Measurements from ENCODE around the gene PTPN13. TPM values are rescaled to one million over a fixed set of nuclear protein-coding genes. Genes with fewer than 3 reads are reported as not detected.
"Not testable (repeated sequence)": the region's sequence is repeated elsewhere in the genome, so short reads cannot be mapped to it uniquely, and the experiment has no call there.

The PTPN13 gene
- total and polyA plus RNA-seq, 2 experiments from 2014 or later = 13.0 to 43.2 TPM

DNA sequence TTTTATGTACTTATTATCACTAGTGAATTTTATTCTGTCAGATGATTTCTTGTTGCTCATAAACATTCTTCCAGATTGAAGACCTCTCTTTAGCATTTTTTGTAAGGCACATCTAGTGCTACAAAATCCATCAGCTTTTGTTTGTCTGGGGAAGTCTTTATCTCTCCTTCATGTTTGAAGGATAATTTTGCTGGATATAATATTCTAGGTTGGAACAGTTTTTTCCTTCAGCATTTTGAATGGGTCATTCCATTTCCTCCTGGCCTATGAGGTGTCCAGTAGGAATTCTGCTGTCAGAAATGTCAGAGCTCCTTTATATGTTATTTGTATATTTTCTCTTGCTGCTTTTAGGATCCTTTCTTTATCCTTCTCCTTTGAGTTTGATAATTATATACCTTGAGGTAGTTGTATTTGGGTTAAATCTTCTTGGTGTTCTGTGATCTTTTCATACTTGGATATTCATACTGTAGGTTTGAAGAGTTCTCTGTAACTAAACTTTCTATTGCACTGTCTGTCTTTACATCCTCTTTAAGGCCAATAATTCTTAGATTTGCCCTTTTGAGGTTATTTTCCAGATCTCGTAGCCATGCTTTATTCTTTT lies 58.3 kb downstream of the PTPN13 start:
- Histone ChIP-seq H3K4me1 (ENCODE audit: insufficient read depth) (no peaks in the 10 kb centered on the region), H3K9me3 (ENCODE audit: low read depth) (peaks cover 5% of the 10 kb centered on the region), H3K79me2 (ENCODE audit: insufficient read depth) (peaks cover 79% of the 10 kb centered on the region), H3K9ac (no peak overlapping the region), H3K4me3 (no peak overlapping the region), H4K20me1 (ENCODE audit: insufficient read depth) (peaks cover 10% of the 10 kb centered on the region), H3K4me2 (ENCODE audit: unreplicated experiment) (no peak overlapping the region), H3K27ac (no peak overlapping the region), H2AFZ (no peak overlapping the region), H3F3A (ENCODE audit: insufficient read depth) (no peaks in the 10 kb centered on the region), H3K27me3 (replicated peaks; ENCODE audit: insufficient read depth) (no peaks in the 10 kb centered on the region), H3K36me3 (ENCODE audit: low read depth) (peaks cover 4% of the 10 kb centered on the region; the same call in 1 of the 2 replicates), H3K9me2 (ENCODE audit: insufficient read depth) (no peaks in the 10 kb centered on the region)
- no peak for DNase-seq
- in situ Hi-C loops (cut with MboI) = no loop called here
- 90 to 92% methylated on average over 1 of the region's 1 CpG for WGBS, 2 experiments (ENCODE audit: low coverage in 1 of 2, low lambda C conversion rate in 2 of 2, missing lambda C conversion rate in 2 of 2)
- TF ChIP-seq EZH2 (IDR thresholded peaks at IDR 0.05; ENCODE audit: insufficient read depth, poor library complexity, severe bottlenecking) (no peak), EZH2phosphoT487 (IDR thresholded peaks at IDR 0.05; ENCODE audit: insufficient read depth, low read depth) (no peak)

DNA sequence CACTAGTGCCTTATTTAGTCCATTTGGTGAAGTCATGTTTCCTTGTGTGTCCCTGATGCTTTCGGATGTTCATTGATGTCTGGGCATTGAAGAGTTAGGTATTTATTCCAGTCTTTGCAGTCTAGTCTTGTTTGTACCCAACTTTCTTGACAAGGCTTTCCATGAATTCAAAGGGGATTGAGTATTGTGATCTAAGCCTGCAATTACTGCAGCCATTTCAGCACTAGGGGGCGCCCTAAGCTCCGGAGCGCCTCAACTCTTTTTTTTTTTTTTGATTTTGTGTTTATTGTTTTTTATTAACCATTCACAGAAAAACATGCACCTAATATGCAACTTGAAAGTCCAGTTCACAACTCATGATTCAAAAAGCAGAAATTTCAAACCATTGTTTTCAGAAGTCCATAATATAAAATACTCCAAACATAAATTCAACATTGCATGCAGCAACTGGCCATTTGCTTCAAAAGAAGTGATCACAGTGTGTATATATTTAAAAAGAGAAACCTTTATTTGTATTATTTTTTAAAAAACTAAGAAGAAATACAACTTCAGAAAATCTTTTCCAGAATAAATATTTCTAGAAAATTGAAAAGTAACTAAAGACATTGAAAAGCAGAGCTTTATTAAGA lies 59.2 kb downstream of the PTPN13 start:
- Histone ChIP-seq H3K4me2 (ENCODE audit: unreplicated experiment) (no peak overlapping the region), H3K4me3 (no peak overlapping the region), H3K4me1 (ENCODE audit: insufficient read depth) (no peaks in the 10 kb centered on the region), H2AFZ (no peak overlapping the region), H4K20me1 (ENCODE audit: insufficient read depth) (peaks cover 10% of the 10 kb centered on the region), H3K79me2 (ENCODE audit: insufficient read depth) (peaks cover 76% of the 10 kb centered on the region), H3K9ac (no peak overlapping the region), H3K27me3 (replicated peaks; ENCODE audit: insufficient read depth) (no peaks in the 10 kb centered on the region), H3K9me2 (ENCODE audit: insufficient read depth) (no peaks in the 10 kb centered on the region), H3K9me3 (ENCODE audit: low read depth) (peaks cover 5% of the 10 kb centered on the region), H3K27ac (no peak overlapping the region), H3F3A (ENCODE audit: insufficient read depth) (no peaks in the 10 kb centered on the region), H3K36me3 (ENCODE audit: low read depth) (peaks cover 4% of the 10 kb centered on the region; the same call in 1 of the 2 replicates)
- DNase-seq = no peak
- in situ Hi-C loops (cut with MboI) = no loop called here
- WGBS, 2 experiments (ENCODE audit: low coverage in 1 of 2, low lambda C conversion rate in 2 of 2, missing lambda C conversion rate in 2 of 2) = 77 to 85% methylated on average over 4 of the region's 4 CpGs
- TF ChIP-seq EZH2phosphoT487 (IDR thresholded peaks at IDR 0.05; ENCODE audit: insufficient read depth, low read depth) (no peak), EZH2 (IDR thresholded peaks at IDR 0.05; ENCODE audit: insufficient read depth, poor library complexity, severe bottlenecking) (no peak)

DNA sequence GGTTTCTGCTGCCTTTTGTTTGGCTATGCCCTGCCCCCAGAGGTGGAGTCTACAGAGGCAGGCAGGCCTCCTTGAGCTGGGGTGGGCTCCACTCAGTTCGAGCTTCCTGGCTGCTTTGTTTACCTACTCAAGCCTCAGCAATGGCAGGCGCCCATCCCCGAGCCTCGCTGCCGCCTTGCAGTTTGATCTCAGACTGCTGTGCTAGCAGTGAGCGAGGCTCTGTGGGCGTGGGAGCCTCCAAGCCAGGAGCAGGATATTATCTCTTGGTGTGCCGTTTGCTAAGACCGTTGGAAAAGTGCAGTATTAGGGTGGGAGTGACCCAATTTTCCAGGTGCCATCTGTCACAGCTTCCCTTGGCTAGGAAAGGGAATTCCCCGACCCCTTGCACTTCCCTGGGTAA lies 62.7 kb downstream of the PTPN13 start:
- H3K9me2 ChIP-seq (ENCODE audit: insufficient read depth); H3F3A ChIP-seq (ENCODE audit: insufficient read depth); H3K27me3 ChIP-seq (replicated peaks; ENCODE audit: insufficient read depth); H3K4me1 ChIP-seq (ENCODE audit: insufficient read depth); DNase-seq; H3K9me3 ChIP-seq (ENCODE audit: low read depth); in situ Hi-C loops (cut with MboI); H3K27ac ChIP-seq; H3K4me3 ChIP-seq; H3K4me2 ChIP-seq (ENCODE audit: unreplicated experiment); H3K36me3 ChIP-seq (ENCODE audit: low read depth); H3K9ac ChIP-seq; H2AFZ ChIP-seq: not testable (repeated sequence)
- Histone ChIP-seq H4K20me1 (ENCODE audit: insufficient read depth) (peaks cover 20% of the 10 kb centered on the region), H3K79me2 (ENCODE audit: insufficient read depth) (peaks cover 61% of the 10 kb centered on the region)
- 94 to 95% methylated on average over 10 of the region's 10 CpGs for WGBS, 2 experiments (ENCODE audit: low coverage in 1 of 2, low lambda C conversion rate in 2 of 2, missing lambda C conversion rate in 2 of 2)

DNA sequence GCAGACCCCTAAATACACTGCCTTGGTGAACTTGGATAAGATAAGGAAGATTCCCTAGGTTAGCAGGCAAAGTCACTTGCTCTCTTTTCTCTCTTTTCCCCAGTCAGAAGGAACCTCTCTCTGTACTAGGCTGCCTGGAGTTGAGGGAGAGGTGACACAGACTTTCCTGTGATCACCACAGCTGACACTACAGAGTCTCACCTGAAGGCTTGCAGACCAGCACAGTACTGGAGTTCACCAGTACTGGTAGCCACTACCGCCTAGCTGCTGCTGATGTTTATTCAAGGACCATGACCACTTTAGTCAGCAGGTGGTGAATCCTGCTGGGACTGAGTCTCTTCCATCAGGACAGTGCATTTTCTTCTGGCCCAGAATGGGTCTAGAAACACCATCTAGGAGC lies 63.3 kb downstream of the PTPN13 start:
- H3K27me3 ChIP-seq (replicated peaks; ENCODE audit: insufficient read depth) = no peaks in the 10 kb centered on the region
- H3K36me3 ChIP-seq (ENCODE audit: low read depth) = 0 out of 2 replicates have a peak, but pooled peaks cover 4% of the 10 kb centered on the region
- no peak for TF ChIP-seq EZH2 (IDR thresholded peaks at IDR 0.05; ENCODE audit: insufficient read depth, poor library complexity, severe bottlenecking)
- TF ChIP-seq EZH2phosphoT487 (IDR thresholded peaks at IDR 0.05; ENCODE audit: insufficient read depth, low read depth) = no peak
- H2AFZ ChIP-seq = no peak overlapping the region
- H3K9me2 ChIP-seq (ENCODE audit: insufficient read depth) = no peaks in the 10 kb centered on the region
- H3K27ac ChIP-seq = no peak overlapping the region
- in situ Hi-C loops (cut with MboI) = no loop called here
- no peak overlapping the region for H3K9ac ChIP-seq
- no peaks in the 10 kb centered on the region for H3K4me1 ChIP-seq (ENCODE audit: insufficient read depth)
- WGBS, 2 experiments (ENCODE audit: low coverage in 1 of 2, low lambda C conversion rate in 2 of 2, missing lambda C conversion rate in 2 of 2) = 100% methylated on average over 1 of the region's 1 CpG
- peaks cover 22% of the 10 kb centered on the region for H4K20me1 ChIP-seq (ENCODE audit: insufficient read depth)
- no peaks in the 10 kb centered on the region for H3F3A ChIP-seq (ENCODE audit: insufficient read depth)
- peaks cover 56% of the 10 kb centered on the region for H3K79me2 ChIP-seq (ENCODE audit: insufficient read depth)
- DNase-seq = no peak
- H3K9me3 ChIP-seq (ENCODE audit: low read depth) = no peaks in the 10 kb centered on the region
- H3K4me3 ChIP-seq = no peak overlapping the region
- no peak overlapping the region for H3K4me2 ChIP-seq (ENCODE audit: unreplicated experiment)

All from GM23248 (cell line).